Fibroblast of villous mesenchyme (primary cell): ENCODE data around the gene REV1. TPM values are rescaled to one million over a fixed set of nuclear protein-coding genes. Genes with fewer than 3 reads are reported as not detected.

Source experiments
- DNase-seq: peaks from one replicate; pipeline ENCODE4 v3.0.0-alpha.2; 2010; ENCODE audit warnings: low read depth
- H3K4me3 ChIP-seq: 2 replicates; pipeline ENCODE4 v1.5.1; 2011; ENCODE audit warnings: low read depth, mild to moderate bottlenecking, low read length
- CTCF ChIP-seq: IDR thresholded peaks from 2 replicates; pipeline ENCODE4 v1.5.1; 2012; ENCODE audit warnings: low read depth, mild to moderate bottlenecking, low read length; ENCODE audit not compliant: insufficient read depth
- total RNA-seq: library from RNA; depleted of rRNA; stranded (reverse); fragments of >200 nt; gene quantifications from 2 replicates; pipeline ENCODE4 v1.2.3, GENCODE V29; 2012

The REV1 gene
- total RNA-seq, 1 donor, result 44.0 TPM

GRCh38 chr2:99424371-99424770 lies 65.4 kb downstream of the REV1 start:
- TF ChIP-seq CTCF, result no peak
- DNase-seq, result no peak
- H3K4me3 ChIP-seq, result no peak overlapping the region

GRCh38 chr2:99422599-99422998 lies 67.2 kb downstream of the REV1 start:
- DNase-seq, result no peak
- TF ChIP-seq CTCF, result no peak

GRCh38 chr2:99421469-99421868 lies 68.3 kb downstream of the REV1 start:
- peak; percentile 68 for DNase-seq
- no peak for TF ChIP-seq CTCF
- no peak overlapping the region for H3K4me3 ChIP-seq

More at GRCh38 chr2:99422599-99422998, 67.2 kb downstream of the REV1 start:
- H3K4me3 ChIP-seq, result no peak overlapping the region

- no peak for TF ChIP-seq CTCF
- no peak overlapping the region for H3K4me3 ChIP-seq
- peak; percentile 33 for DNase-seq
Observed at GRCh38 chr2:99420751-99421299, 69.0 kb downstream of the REV1 start.

GRCh38 chr2:99420031-99420430 lies 69.8 kb downstream of the REV1 start:
- H3K4me3 ChIP-seq, result no peak overlapping the region
- no peak for DNase-seq
- no peak for TF ChIP-seq CTCF

- DNase-seq, result no peak
- TF ChIP-seq CTCF, result no peak
Observed at GRCh38 chr2:99417396-99417795, 72.4 kb downstream of the REV1 start.

GRCh38 chr2:99414566-99414965 lies 75.3 kb downstream of the REV1 start:
- TF ChIP-seq CTCF, result no peak
- H3K4me3 ChIP-seq, result no peak overlapping the region
- no peak for DNase-seq

More at GRCh38 chr2:99417396-99417795, 72.4 kb downstream of the REV1 start:
- no peak overlapping the region for H3K4me3 ChIP-seq
